Uterus (tissue), 2 donors: ENCODE measurements around the gene CDYL2.

Experiments
- POLR2A ChIP-seq, 2 donors: fragments of 450-650 bp; IDR thresholded peaks; one replicate each; pipeline ENCODE4 v1.6.1; 2016; ENCODE audit warnings: antibody characterized with exemption in 2 of 2, mild to moderate bottlenecking in 1 of 2, moderate library complexity in 1 of 2
- TF ChIP-seq, protein P1 (sequence below), 4 experiments: fragments of 200-600 bp in 2 of 4; fragments of 450-650 bp in 2 of 4; sonication (generic) in 2 of 4; IDR thresholded peaks; one replicate each; pipeline ENCODE4 v1.5.1; 2016 to 2019; ENCODE audit warnings: antibody characterized with exemption in 4 of 4, mild to moderate bottlenecking in 2 of 4, moderate library complexity in 1 of 4

DNA sequence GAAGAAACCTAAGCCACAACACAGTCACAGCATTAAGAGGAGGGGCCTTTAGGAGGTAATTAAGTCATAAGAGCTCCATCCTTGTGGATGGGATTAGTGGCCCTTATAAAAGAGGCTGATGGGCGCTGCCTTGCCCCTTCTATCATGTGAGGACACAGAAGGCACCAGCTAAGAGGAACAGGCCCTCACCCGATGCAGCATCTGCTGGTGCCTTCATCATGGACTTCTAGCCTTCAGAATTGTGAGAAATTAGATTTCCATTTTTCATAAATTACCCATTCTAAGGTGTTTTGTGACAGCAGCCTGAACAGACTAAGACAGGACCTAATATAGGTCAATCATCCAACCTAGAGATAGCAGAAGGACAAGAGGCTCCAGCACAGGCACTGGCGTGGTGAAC, 120.8 kb downstream of the CDYL2 start:
- TF ChIP-seq, protein P1, sequence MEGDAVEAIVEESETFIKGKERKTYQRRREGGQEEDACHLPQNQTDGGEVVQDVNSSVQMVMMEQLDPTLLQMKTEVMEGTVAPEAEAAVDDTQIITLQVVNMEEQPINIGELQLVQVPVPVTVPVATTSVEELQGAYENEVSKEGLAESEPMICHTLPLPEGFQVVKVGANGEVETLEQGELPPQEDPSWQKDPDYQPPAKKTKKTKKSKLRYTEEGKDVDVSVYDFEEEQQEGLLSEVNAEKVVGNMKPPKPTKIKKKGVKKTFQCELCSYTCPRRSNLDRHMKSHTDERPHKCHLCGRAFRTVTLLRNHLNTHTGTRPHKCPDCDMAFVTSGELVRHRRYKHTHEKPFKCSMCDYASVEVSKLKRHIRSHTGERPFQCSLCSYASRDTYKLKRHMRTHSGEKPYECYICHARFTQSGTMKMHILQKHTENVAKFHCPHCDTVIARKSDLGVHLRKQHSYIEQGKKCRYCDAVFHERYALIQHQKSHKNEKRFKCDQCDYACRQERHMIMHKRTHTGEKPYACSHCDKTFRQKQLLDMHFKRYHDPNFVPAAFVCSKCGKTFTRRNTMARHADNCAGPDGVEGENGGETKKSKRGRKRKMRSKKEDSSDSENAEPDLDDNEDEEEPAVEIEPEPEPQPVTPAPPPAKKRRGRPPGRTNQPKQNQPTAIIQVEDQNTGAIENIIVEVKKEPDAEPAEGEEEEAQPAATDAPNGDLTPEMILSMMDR (IDR thresholded peaks at IDR 0.05), result no peak
- TF ChIP-seq POLR2A (IDR thresholded peaks at IDR 0.05), result no peak
